Adrenal gland (tissue), 12 donors: ENCODE results near the gene KLF3. TPM values are rescaled to one million over a fixed set of nuclear protein-coding genes. Genes with fewer than 3 reads are reported as not detected.

ENCODE experiments used
- DNase-seq, 7 donors: peaks; one replicate each; pipeline ENCODE4 v3.0.0-alpha.2; 2019 to 2020
- H3K27ac ChIP-seq, 5 donors: fragments of 200-600 bp; sonication (generic) in 4 of 5; 1 replicate in 3 of 5; 2 replicates in 2 of 5; pipeline versions ENCODE4 v1.5.1 to v1.8.0; 2016 to 2020; ENCODE audit warnings: mild to moderate bottlenecking in 1 of 5
- H3K27me3 ChIP-seq: fragments of 200-600 bp; 2 replicates; pipeline ENCODE4 v1.8.0; 2021
- H3K36me3 ChIP-seq, 2 donors: fragments of 200-600 bp; replicated peaks in 1 of 2; 1 replicate in 1 of 2; 2 replicates in 1 of 2; pipeline versions ENCODE4 v1.5.1 to v1.8.0; 2018 to 2022
- H3K4me1 ChIP-seq, 2 donors: fragments of 200-600 bp; replicated peaks in 1 of 2; 1 replicate in 1 of 2; 2 replicates in 1 of 2; pipeline versions ENCODE4 v1.5.1 to v1.8.0; 2018 to 2021
- H3K4me3 ChIP-seq, 4 donors: fragments of 200-600 bp; sonication (generic) in 3 of 4; one replicate each; pipeline ENCODE4 v1.5.1; 2016 to 2018
- H3K9me3 ChIP-seq, 3 donors: fragments of 200-600 bp; sonication (generic) in 1 of 3; replicated peaks in 1 of 3; 1 replicate in 2 of 3; 2 replicates in 1 of 3; pipeline versions ENCODE4 v1.5.1 to v1.8.0; 2016 to 2021
- POLR2A ChIP-seq, 2 donors: fragments of 450-650 bp; IDR thresholded peaks; one replicate each; pipeline ENCODE4 v1.6.1; 2017; ENCODE audit warnings: antibody characterized with exemption in 2 of 2, mild to moderate bottlenecking in 2 of 2, moderate library complexity in 1 of 2
- WGBS, 4 donors: extraction: QIAGEN DNeasy Blood & Tissue Kit in 2 of 4; methylation state at CpG; one replicate each; pipeline versions ENCODE4 v1.1.5 to v1.1.7; 2013 to 2017; 5-methylcytosine and 5-hydroxymethylcytosine counted together
- intact Hi-C, 2 donors: fragments of 100-400 bp; cut with DNase I; formaldehyde crosslinking; loops; one replicate each; pipeline versions ENCODE4 v1.14.1 to v1.15.0; 2022 to 2023
- polyA plus RNA-seq, 3 donors: library from polyadenylated mRNA; stranded (reverse); fragments of 200-250 nt in 2 of 3; fragments of 350-450 nt in 1 of 3; fragmentation: Illumina TruSeq in 1 of 3; extraction: RNeasy Lipid Tissue Mini Kit (QIAGEN cat#74804) in 1 of 3; gene quantifications; one replicate each; pipeline ENCODE4 v1.2.3, GENCODE V29; 2013 to 2014
- total RNA-seq, 9 donors: library from RNA; depleted of rRNA in 4 of 9; stranded (reverse); fragments of >200 nt in 4 of 9; fragments of 120-200 nt in 1 of 9; fragmentation: NEBNext Ultra II Directional in 1 of 9; extraction: Animal tissue kit (Norgen Biotek cat#: 25700) in 1 of 9; gene quantifications; one replicate each; pipeline versions ENCODE4 v1.1.0 to v1.2.4, GENCODE V29; 2013 to 2023
- TF ChIP-seq, protein P1 (sequence below), 6 experiments: fragments of 450-650 bp in 4 of 6; fragments of 200-600 bp in 2 of 6; sonication (generic) in 1 of 6; IDR thresholded peaks; 1 replicate in 5 of 6; 2 replicates in 1 of 6; pipeline versions ENCODE4 v1.5.1 to v1.8.0; 2016 to 2021; ENCODE audit warnings: antibody characterized with exemption in 6 of 6, mild to moderate bottlenecking in 2 of 6, moderate library complexity in 1 of 6
- donor health status: healthy with polysubstance abuse.
- donor health status: Bipolar disorder and iron deficiency.
- donor health status: DM: yes; HTN: yes; CAD: no.
- donor health status: DM: no; HTN: no; CAD: no.
- donor health status: DM: no; HTN: no; CAD: no.
- donor health status: DM: yes; HTN: yes; CAD: no.

Gene KLF3
- total and polyA plus RNA-seq, 12 donors: 10.1 to 45.7 (median 38.0) TPM

GRCh38 chr4:38704622-38705154 lies 40.7 kb downstream of the KLF3 start:
- Histone ChIP-seq H3K4me3 (no peak overlapping the region), H3K27ac (no peak overlapping the region), H3K9me3 (no peaks in the 10 kb centered on the region), H3K4me1 (no peaks in the 10 kb centered on the region), H3K36me3 (no peaks in the 10 kb centered on the region), H3K27me3 (no peaks in the 10 kb centered on the region)
- no peak for DNase-seq
- no peak for TF ChIP-seq POLR2A (IDR thresholded peaks at IDR 0.05)
- TF ChIP-seq, protein P1, sequence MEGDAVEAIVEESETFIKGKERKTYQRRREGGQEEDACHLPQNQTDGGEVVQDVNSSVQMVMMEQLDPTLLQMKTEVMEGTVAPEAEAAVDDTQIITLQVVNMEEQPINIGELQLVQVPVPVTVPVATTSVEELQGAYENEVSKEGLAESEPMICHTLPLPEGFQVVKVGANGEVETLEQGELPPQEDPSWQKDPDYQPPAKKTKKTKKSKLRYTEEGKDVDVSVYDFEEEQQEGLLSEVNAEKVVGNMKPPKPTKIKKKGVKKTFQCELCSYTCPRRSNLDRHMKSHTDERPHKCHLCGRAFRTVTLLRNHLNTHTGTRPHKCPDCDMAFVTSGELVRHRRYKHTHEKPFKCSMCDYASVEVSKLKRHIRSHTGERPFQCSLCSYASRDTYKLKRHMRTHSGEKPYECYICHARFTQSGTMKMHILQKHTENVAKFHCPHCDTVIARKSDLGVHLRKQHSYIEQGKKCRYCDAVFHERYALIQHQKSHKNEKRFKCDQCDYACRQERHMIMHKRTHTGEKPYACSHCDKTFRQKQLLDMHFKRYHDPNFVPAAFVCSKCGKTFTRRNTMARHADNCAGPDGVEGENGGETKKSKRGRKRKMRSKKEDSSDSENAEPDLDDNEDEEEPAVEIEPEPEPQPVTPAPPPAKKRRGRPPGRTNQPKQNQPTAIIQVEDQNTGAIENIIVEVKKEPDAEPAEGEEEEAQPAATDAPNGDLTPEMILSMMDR (IDR thresholded peaks at IDR 0.05): no peak
- intact Hi-C loops: no loop called here
- WGBS, 4 donors: 50 to 70% (median 64%) methylated on average over 3 of the region's 3 CpGs

DNA sequence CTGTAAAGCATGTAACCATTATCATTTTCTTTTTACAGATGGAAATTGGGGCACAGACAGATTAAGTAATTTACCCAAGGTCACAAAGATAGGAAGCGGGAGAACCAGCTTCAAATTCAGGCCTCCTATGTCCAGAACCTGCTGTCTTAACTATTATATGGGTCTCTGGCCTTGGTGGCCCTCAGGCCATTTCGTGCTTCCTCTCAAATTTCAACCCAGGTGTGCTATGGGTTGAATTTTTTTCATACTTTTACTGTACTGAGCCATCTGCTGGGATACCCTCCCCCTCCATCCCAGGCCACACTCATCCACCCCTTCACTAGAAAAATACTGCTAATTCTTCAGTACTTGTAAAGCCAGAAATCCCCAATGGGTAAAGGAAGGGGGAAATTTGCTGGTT lies 42.3 kb downstream of the KLF3 start:
- WGBS, 4 donors: 42 to 68% (median 58%) methylated on average over 2 of the region's 2 CpGs
- no peak overlapping the region for H3K4me3 ChIP-seq
- H3K27me3 ChIP-seq: no peaks in the 10 kb centered on the region
- intact Hi-C loops: no loop called here
- no peaks in the 10 kb centered on the region for H3K36me3 ChIP-seq
- no peaks in the 10 kb centered on the region for H3K9me3 ChIP-seq
- DNase-seq: no peak
- no peak overlapping the region for H3K27ac ChIP-seq
- no peak for TF ChIP-seq POLR2A (IDR thresholded peaks at IDR 0.05)
- TF ChIP-seq, protein P1 (IDR thresholded peaks at IDR 0.05): no peak
- H3K4me1 ChIP-seq: no peaks in the 10 kb centered on the region

DNA sequence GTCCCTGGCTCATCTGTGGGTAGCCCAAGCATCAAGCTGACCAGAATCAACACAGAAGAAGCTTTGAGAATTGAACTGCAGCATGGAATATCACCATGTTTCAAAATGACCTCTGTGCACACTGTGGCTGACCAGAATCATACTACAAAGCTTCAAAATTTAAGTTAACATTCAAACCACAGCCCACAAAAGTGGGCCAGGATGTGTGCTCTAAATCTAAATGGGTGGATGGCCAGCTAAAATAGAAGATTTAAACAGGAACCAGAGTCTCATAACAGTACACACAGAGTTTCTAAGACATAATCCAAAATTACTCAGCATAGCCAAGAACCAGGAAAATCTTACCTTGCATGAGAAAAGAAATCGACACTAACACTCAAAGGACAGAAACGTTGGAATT lies 46.1 kb downstream of the KLF3 start:
- Histone ChIP-seq H3K9me3 (no peaks in the 10 kb centered on the region), H3K27ac (no peak overlapping the region), H3K4me3 (no peak overlapping the region), H3K27me3 (no peaks in the 10 kb centered on the region), H3K36me3 (no peaks in the 10 kb centered on the region), H3K4me1 (no peaks in the 10 kb centered on the region)
- DNase-seq: no peak
- WGBS, 4 donors: 85 to 88% (median 86%) methylated on average over 2 of the region's 2 CpGs
- intact Hi-C loops: no loop called here
- TF ChIP-seq POLR2A (IDR thresholded peaks at IDR 0.05): no peak
- TF ChIP-seq, protein P1 (IDR thresholded peaks at IDR 0.05): no peak

GRCh38 chr4:38711066-38711465 lies 47.1 kb downstream of the KLF3 start:
- Histone ChIP-seq H3K9me3 (no peaks in the 10 kb centered on the region), H3K27ac (no peak overlapping the region), H3K36me3 (no peaks in the 10 kb centered on the region), H3K4me1 (no peaks in the 10 kb centered on the region), H3K27me3 (no peaks in the 10 kb centered on the region), H3K4me3 (no peak overlapping the region)
- no peak for TF ChIP-seq POLR2A (IDR thresholded peaks at IDR 0.05)
- TF ChIP-seq, protein P1 (IDR thresholded peaks at IDR 0.05): no peak
- 57 to 64% (median 61%) methylated on average over 2 of the region's 2 CpGs for WGBS, 4 donors
- no peak for DNase-seq
- intact Hi-C loops: no loop called here
